Neural cell (in vitro differentiated cells): ENCODE results near the gene EIF2D.

Experiments used
- CTCF ChIP-seq: fragments of 450-650 bp; IDR thresholded peaks from 2 replicates; pipeline ENCODE4 v1.5.1; 2014; ENCODE audit warnings: antibody characterized with exemption, mild to moderate bottlenecking, moderate library complexity; ENCODE audit not compliant: poor library complexity, severe bottlenecking
- MXI1 ChIP-seq: fragments of 450-650 bp; conservative IDR thresholded peaks from 2 replicates; pipeline ENCODE4 v1.6.1; 2014; ENCODE audit warnings: antibody characterized with exemption, mild to moderate bottlenecking; ENCODE audit not compliant: poor library complexity, severe bottlenecking
- POLR2AphosphoS5 ChIP-seq: IDR thresholded peaks from 2 replicates; pipeline ENCODE4 v1.6.1; 2012
- REST ChIP-seq: IDR thresholded peaks from 2 replicates; pipeline ENCODE4 v1.6.1; 2012; ENCODE audit warnings: borderline replicate concordance
- TAF1 ChIP-seq: IDR thresholded peaks from 2 replicates; pipeline ENCODE4 v1.6.1; 2012; ENCODE audit warnings: low read depth

DNA sequence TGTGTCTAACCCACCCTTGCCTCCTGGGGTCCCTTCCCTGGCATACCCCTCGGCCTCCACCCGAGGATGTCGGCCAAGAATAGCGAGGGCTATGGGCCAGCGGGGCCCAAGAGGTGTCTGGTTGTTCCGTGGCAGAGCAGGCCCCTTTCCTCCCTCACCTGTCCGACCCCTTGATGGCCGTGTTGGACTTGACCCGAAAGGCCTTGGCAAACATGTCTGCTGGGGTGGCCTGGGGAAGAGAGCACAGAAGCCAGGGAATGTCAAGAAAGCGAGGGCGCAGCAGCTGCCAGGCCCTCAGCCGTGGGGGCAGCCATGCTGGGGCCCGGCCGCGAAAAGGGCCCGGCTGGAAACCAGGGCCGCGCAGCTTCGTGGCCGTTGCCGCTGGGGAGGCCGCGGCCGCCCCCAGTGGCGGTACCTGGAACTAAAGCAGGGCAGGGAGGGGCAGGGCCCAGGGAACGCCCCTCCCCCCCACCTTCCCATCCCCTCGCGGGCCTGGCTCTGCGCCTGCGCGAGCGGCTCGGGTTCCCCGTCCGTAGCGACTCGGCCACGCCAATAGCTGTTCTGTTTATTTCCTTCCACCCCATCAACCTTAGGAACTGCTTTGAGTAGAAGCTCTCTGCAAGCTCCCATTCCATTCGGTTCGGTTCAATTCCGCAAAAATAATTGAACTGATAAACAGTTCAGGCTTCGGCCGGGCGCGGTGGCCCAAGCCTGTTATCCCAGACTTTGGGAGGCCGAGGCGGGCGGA is at the start of gene EIF2D:
- TF ChIP-seq TAF1 (peak; percentile 88), CTCF (peak; percentile 97), POLR2AphosphoS5 (peak; percentile 87), MXI1 (peak; percentile 90), REST (peak; percentile 90)
